Activated T-helper 9 cell treated with anti-CD3 and anti-CD28 coated beads, Interleukin-2, amount 50 U/mL, for 16 hours (primary cell): Measurements from ENCODE around the gene FNDC11.
A peak's percentile ranks its signal among the peaks of the same experiment; 100 is the strongest.
"Not testable (repeated sequence)": the region's sequence is repeated elsewhere in the genome, so short reads cannot be mapped to it uniquely, and the experiment has no call there.

ENCODE experiments used
- DNase-seq: peaks from one replicate; pipeline ENCODE4 v3.0.0-alpha.2; 2020; ENCODE audit warnings: low read depth

The FNDC11 gene, protein sequence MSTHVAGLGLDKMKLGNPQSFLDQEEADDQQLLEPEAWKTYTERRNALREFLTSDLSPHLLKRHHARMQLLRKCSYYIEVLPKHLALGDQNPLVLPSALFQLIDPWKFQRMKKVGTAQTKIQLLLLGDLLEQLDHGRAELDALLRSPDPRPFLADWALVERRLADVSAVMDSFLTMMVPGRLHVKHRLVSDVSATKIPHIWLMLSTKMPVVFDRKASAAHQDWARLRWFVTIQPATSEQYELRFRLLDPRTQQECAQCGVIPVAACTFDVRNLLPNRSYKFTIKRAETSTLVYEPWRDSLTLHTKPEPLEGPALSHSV

DNA sequence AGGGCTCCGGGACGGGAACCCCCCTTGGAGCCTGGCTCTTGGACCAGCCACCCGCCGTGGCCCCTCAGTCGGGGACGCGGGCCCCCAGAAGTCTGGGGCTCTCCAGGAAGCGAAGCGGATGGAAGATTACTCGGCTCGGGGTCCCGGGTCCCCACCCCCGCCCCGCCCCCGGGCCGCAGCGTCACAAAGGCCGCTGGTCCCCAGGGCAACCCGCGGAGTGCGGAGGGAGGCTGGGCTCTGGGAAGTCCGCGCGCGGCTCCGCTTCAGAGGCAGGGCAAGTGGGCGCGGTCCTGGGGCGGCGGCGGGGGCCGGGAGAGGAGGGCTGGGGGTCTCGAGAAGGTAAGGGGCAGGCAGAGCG lies at the start of gene FNDC11:
Gene FNDC11, plus strand, starts transcription at position 227 of the 358 bp plus-strand sequence. CDS start 1,505 bp downstream, outside the sequence.
- DNase-seq: peak; percentile 41

DNA sequence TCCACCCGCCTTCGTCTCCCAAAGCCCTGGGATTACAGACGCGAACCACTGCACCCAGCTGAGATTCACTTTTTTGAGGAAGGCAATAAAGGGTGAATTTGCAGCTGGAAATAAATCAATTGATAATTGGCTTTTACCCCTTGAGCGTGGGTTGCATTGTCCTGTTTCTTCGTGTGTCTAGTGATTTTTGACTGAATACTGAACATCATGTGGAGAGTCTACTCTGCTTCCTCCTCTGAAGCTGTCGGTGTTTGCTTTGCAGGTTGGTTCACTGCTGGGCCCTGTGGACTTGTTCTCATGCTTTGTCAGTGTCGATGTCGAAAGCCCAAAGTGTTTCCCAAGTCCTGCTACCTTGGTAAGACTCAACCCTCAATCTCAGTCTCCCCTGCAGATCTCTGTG lies 49.3 kb upstream of the FNDC11 start:
- DNase-seq: no peak

DNA sequence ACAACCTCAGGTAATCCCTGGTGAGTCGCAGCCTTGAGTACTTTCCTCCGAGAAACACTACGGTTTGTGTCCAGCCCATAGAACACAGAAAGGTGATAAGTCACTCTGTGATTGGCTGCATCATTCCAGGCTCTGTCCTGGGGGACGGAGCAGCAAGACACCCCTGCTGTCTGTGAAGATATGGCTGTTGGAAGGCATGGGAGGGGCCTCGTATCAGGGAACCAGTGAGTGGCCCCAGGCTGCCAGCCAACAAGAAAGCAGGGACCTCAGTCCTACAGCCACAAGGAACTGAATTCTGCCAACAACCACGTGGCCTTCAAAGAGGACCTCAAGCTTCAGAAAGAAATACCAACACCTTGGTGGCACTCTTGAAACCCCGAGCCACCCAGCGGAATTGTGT lies 48.7 kb upstream of the FNDC11 start:
- no peak for DNase-seq

DNA sequence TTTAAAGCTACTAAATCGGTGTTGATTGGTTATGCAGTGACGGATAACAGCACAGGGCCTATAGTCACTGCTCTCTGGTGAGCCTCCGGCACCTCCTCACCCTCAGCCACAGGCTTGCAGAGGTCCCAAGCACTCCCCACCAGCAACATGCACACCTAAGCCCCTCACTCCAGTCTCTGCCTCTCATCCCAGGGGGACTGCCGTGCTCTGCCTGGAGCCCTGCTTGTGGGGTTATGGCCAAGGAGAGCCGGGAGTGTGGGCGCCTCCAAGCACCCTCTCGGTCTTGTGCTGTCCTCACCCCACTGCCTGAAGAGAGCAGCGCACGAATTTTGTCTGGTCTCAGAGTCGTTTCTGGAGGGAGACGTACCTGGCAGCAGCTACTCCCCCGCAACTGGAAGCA lies 48.2 kb upstream of the FNDC11 start:
- DNase-seq: no peak

DNA sequence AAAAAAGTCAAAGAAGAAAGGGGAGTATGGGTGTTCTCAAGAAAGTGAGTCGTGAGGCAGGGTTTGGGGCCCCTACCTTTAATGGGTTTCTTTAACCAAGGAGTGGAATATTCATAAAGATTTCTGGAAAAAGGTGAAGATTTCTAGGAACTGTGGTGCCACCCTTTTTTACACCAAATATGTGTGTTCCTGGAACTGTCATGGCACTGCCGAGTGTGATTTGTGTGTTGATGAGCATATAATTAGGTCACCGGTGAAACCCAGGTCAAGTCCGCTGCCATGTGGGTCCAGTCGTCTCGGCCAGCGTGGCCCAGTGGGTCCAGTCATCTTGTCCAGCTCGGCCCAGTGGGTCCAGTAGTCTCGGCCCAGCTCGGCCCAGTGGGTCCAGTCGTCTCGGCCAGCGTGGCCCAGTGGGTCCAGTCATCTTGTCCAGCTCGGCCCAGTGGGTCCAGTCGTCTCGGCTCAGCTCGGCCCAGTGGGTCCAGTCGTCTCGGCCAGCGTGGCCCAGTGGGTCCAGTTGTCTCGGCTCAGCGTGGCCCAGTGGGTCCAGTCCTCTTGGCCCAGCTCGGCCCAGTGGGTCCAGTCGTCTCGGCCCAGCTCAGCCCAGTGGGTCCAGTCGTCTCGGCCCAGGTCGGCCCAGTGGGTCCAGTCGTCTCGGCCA lies 46.7 kb upstream of the FNDC11 start:
- no peak for DNase-seq

DNA sequence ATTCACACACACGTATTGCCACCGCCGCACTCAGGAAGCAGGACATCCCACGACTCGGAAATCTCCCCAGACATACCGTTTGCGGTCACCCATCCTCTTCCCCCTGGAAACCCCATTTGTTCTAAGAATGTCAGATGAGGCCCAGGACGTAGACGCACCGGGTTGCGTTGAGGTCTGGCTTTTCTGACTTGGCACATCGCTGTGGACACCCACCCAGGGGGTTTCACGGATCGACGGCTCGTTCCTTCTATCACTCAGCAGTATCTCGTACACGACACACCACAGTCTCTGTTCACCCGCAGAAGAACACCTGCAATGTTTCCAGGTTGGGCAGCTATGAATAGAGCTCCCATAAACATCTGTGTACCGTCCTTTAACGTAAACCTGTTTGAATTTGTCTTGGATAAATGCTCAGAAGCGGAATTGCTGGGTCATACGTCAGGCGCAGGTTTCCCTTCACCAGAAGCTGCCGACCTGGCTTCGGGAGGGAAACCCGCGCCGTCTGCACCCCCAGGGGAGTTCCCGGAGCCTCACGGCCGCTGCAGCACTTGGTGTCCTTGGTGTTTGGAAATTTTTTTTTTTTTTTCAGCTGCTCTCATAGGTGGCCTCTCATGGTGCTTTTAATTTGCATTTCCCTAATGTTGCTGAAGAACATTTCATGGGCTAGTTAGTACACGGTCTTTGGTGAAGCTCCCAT lies 45.7 kb upstream of the FNDC11 start:
- DNase-seq: no peak

DNA sequence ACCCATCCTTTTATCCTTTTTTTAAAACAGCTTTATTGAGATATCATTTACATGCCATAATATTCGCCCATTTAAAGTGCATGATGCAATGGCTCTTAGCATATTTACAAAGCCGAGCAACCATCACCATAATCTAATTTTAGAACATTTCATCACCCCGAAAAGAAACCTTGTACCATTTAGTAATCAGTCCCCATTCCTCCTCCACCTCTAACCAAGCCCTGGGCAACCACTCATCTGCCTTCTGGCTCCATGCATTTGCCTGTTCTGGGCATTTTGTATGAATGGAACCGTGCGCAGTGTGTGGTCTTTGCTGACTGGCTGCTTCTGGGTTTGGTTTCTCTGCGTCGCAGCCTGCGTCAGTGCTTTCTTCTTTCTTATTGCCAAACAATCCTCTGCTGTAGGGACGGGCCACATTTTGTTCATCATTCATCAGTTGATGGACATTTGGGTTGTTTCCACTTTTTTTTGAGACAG lies 44.8 kb upstream of the FNDC11 start:
- no peak for DNase-seq

DNA sequence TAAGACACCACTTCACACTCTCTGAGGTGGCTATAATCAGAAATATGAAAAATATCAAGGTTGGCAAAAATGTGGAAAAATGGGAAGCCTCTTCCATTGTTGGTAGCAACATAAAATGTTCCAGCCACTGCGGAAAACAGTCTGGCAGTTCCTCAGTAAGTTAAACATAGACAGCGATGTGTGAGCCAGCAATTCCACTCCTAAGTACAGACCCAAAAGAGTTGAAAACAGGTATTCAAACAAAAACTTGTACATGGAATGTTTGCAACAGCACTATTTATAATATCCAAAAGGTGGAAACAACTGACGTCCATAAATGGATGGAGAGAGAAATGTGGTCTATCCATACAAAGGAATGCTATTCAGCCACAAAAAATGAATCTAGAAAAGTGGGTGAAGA lies 40.8 kb upstream of the FNDC11 start:
- no peak for DNase-seq

DNA sequence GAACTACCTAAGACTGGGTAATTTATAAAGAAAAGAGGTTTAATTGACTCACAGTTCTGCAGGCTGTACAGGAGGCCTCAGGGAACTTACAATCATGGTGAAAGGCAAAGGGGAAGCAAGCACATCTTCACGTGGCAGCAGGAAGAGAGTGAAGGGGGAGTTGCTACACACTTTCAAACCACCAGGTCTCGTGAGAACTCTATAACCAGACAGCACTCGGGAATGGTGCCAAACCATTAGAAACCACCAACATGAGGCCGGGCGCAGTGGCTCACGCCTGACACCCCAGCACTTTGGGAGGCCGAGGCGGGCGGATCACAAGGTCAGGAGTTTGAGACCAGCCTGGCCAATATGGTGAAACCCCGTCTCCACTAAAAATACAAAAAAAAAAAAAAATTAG lies 39.4 kb upstream of the FNDC11 start:
- DNase-seq: not testable (repeated sequence)

DNA sequence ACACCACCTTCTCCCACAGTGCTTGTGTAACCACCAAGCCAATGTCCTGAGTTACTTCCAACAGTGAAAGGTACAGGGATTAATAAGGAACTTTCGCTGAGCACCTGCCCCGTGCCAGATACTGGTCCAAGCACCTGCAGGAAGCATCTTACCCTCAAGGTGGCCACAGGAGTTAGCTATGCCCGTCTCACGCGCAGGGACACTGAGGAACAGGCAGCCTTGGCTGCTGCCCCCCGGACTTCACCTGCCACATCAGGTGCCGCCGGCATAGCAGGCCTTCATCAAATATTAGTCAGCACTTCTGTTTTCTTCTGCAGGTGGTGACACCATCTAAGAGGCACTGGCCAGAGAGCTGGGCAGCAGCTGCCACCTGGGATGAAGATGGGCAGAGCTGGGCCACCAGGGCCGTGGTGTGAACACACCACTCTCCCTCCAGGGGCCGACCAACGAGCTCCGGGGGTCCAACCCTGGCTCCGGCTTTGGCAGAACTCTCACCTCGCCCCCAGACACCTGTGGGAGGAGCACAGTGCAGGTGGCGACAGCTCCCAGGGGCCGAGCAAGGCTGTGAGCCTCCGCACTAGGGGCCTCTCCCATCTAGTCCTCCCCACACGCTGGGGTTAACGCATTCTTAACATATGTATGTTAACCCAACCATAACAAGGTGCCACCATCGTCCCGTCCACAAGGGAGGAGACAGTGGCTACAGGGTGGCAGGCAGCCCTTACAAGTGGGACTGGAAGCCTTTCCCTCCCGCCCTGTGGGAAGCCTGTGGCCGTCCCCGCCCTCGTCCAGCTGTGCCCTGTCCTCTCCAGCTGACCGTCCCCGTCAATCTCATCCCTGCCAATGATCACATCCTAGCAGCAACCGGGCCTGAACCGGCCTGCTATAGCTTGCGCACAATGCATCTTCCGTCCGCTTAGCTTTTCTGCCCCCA lies 36.3 kb upstream of the FNDC11 start:
- no peak for DNase-seq

DNA sequence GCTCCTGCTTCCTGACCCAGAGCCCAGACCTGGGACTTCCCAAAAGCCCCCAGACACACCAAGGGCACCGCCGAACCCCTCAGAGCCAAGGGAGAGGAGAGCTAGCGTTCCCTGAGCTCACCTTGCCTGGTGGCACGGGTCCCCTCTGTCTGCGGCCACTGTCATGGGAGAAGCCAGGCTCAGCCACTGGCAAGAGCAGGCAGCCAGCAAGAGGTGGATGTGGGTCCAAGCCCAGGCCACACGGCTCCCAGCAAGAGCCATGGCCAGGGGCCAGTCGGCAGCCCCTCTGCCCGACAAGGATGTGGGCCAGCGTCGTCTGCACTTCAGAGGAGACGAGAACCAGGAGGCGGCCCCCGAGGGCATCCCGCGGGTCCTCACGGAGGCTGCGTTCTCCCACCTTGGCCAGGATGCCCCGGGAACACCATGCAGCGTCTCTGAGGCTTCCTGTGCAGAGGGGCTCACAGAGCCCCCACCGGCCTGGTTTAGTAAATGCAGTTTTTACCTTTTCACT lies 35.6 kb upstream of the FNDC11 start:
- no peak for DNase-seq

DNA sequence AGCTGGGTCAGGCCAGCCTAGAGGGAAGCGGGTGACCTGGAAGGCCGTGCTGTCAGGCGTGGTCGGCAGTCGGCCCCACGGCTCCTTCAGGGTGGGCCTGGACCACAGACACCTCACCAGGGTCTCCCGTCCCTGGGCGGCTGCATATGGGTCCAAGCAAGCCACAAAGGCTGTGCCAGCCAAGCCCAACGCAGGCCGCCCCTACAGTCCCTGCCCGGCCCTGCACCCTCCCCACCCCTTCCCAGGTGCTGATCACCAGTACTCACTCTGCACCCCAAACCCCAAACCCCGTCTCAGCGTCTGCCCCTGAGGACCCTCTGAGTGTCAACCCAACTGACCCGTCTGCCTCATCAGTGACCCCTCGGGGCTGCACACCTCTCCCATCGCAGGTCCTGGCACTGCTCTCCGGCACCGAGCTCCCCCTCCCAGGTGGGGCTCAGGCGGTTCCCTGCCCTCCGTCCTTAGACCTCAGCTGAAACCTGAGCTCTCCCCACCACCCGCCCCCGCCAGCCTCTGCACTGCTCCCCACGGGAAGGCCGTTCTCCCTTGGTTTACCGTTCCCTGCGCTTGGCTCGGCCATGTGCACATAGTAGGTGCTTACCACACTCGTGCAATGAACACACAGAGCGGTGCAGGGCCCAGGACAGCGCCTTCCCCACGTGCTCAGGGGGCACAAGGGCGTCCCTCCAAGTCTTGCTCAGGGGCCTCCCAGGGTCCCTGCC lies 34.9 kb upstream of the FNDC11 start:
- DNase-seq: no peak

DNA sequence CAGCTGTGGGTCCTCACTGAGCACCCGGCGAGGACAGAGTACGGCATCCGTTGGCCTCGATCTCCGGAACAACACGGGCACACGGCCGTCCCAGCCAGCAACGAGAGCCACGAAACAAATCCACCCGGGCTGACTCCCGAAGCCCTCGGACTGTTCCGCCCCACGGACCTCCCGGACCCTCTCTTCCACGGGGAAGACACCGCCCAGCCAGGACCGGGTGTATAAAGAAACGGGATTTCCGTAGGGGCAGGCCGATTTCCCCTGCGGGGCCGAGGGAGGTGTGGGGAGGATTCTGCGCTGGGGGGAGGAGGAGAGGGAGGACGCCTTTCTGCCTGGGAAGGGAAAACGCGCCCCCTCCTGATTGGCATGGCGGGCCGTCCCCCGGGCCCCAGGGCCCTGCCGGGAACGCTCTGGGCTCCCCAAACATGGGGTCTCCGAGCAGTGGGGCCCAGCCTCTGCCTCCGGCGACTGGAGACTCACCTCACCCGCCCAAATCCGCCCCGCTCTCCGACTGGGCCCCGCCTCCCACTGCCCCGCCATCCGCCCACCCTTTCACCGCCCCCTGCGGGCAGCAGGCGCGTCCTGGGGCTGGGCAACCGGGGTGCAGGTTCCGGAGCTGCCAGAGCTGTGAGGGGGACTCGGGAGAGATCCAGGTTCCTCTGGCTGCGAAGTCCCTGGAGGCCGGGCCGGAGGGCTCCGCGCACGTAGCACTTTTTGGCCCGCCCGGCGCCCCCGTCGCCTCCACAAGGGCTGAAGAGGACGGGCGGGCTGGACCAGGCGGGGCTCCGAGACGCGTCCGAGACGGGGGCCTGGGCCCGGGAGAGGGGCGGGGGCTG lies 34.1 kb upstream of the FNDC11 start:
- DNase-seq: peak; percentile 44

DNA sequence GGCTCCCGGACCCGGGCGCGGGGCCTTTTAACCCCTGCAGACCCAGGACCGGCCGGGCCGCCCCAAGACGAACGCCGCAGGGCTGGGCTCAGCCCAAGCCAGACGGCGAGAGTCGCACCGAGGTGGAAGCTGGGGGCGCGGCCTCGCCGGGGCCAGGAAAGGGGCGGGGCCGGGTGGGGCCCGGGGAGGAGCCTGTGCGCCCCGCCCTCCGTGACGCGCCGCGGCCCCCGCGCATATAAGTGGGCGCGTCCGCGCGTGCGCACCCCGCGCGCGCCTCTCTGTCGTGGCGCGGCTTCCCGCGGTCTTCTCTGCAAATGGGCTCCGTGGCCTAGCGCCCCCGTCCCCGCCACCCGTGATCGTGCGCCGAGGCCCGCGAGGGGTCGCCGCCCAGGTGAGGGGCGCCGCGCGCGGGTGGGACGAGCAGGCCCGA lies 33.4 kb upstream of the FNDC11 start, which contains the start of gene PPDPF:
Gene PPDPF, plus strand, starts transcription at position 262 of the 430 bp plus-strand sequence. CDS start 544 bp downstream, outside the sequence.
- peak; percentile 79 for DNase-seq

DNA sequence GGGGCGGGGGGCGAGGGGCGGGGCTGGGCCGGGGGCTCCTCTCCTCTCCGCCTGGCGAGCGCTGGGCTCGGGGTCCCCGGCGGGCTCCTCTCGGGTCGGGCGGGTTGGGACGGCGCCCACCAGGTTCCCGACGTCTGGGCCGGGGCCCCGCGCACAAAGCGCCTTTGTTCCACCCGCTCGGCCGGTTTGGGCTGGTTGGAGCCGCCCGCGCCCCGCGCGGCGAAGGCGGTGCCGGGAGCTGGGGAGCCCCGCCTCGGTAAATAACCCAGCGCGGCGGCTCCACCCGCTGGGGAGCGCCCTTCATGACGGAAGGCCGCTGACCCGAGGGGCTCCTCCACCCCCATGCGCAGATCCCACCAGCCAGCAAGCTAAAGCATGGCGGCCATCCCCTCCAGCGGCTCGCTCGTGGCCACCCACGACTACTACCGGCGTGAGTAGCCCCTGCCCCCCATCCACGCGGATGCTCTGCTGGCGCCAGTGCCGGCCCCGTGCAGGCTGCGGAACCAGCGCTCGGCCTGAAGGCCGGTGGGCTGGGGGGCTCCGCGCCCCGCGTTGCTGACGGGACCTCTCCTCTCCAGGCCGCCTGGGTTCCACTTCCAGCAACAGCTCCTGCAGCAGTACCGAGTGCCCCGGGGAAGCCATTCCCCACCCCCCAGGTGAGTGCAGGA lies 32.9 kb upstream of the FNDC11 start:
- DNase-seq: peak; percentile 62

DNA sequence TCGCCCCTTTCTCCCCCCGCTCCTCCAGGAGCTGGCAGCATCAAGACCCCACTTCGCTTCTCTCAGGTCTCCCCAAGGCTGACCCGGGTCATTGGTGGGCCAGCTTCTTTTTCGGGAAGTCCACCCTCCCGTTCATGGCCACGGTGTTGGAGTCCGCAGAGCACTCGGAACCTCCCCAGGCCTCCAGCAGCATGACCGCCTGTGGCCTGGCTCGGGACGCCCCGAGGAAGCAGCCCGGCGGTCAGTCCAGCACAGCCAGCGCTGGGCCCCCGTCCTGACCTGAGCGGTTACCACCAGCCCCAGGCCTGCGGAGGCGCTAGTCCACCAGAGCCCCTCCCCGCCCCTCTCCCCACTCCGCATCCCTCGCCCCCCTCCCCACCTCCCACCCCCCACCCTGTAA lies 32.4 kb upstream of the FNDC11 start:
- no peak for DNase-seq

DNA sequence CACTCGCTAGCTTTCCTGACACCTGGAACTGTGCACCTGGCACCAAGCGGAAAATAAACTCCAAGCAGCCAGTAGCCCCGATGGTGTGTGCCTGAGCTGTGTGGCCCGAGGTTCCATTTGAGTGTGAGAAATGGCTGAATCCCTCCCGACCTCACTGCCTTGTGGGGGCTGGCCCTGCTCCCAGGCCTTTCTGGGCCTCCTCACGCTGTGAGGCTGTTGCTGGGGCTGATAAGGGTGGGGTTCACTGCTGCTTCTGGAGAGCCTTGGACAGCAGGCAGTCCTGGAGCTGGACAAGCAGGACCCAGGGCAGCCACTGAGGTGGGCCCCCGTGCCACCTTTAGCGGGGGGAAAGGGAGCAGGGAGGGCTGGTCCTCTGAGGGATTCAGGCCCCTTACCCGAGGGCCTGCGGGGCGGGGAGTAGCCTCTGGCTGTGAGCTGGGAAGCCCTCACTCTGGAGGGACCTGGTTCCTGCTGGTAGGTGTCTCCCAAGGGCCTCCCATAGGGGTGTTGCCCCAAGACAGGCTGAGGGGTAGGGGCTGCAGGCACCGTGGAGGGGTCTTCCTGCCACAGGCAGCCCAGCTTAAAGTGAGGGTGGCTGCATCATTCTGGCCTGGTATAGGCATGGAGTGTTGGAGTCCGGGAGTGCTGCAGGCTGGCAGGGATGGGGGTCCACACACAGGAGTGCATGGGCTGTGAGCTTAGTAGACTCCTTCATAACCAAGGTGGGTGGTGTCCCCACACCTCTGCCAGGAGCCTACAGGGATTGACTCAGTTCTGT lies 31.7 kb upstream of the FNDC11 start:
- no peak for DNase-seq

DNA sequence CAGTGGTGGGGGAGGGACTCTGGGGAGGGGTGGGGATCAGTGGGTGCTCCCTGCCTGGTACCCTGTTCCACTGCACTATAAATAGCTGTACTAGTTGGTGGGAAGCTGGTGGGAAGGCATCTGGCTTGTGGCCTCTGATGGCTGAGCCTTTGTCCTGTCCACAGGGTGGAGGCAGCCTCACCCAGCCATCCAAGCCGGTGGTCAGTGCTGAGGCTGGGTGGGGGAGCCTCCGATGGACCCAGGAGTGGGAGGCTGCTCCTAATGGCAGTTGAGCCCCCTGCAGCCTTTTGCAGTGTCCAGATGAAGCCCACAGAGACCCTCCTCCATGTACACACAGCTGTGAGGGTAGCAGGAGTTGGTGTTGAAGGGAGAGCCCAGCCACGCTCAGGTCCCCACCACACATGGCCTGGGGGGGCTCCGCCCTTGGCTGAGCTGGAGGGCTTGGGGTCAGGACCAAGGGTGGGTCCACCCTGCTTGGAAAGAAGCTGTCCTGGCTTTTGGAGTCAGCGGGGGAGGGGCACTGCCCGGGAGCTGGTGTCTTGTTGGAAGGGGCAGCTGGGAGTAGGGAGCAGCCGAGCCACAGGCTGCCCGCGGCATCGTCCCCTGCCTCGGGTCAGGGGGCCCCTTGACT lies 30.9 kb upstream of the FNDC11 start:
- DNase-seq: no peak
